ENCODE data around the gene DCAF5.
"Not testable (repeated sequence)": the region's sequence is repeated elsewhere in the genome, so short reads cannot be mapped to it uniquely, and the experiment has no call there.

DCAF5 gene

DNA sequence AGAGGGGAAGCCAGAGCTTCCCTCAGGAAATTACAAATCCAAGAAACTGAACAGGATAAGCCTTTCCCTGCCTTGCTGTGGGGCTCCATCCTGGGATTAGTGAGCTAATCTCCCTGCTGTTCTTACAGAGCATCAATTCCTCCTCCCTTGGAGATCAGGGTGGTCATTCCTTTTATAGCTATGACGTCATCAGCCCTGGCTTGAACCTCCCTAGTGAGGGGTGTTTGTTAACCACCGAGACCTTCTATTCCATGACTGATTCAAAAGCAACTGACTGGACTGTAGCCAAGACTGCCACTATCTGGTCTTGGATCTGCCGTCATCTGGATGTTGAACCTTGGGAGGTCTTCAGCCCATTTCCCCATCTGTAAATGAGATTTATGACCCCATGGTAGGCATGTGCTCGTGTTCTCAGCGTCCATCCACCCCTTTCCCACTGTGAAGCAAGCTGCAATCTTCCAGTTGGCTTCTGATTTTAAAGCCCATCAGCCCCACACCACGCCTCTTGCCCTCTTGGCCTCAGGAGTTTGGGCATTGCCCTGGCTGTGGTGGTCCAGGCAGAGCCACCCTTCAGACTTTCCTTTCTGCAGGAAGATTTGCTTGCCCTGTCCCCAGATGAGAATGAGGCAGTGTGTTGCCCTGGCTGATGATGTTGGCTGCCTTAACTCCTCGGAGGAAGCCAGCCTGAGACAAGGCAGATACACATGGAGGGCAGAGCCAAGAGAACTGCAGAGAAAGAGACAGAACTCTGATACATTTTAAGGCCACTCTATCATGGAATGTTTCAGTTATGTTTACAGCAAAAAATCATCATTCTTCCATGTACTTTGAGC, 114.2 kb downstream of the DCAF5 start:
- DNase-seq, result no peak

- no peak for DNase-seq
These were observed 115.0 kb downstream of the DCAF5 start for GRCh38 chr14:69037790-69038454.

DNA sequence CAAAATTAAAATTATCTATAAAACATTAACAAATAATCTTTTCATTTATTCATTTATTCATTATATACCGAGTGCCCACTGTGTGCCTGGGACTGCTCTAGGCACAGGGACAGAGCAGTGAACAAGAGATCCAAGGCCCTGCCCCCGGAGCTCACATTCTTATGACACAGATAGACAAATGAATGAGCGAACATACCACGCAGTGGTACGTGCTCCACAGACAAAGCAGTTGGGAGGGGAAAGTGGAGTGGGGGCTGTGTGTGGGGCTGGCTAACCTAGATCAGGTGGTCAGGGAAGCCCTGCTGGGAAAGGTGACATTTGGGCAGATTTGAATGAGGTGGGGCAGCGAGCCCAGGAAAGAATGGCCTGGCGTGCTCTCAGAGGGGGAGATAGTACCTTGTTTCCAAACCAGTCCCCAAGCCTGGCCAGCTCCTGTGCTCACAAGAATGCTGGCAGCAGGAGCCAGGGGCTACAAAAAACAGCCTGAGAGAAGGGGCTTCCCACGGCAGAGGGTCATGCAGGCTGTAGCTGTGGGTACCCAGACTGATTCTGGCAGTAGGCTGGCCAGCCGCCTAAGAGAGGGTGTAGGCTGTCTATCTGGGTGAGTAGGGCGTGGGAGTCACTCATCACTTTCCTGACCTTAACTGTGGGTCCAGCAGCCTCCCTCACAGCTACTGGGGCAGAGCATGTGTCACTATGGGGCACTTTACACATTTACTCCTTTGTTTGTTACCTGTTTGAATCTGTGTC, 116.0 kb downstream of the DCAF5 start:
- DNase-seq, result no peak

DNA sequence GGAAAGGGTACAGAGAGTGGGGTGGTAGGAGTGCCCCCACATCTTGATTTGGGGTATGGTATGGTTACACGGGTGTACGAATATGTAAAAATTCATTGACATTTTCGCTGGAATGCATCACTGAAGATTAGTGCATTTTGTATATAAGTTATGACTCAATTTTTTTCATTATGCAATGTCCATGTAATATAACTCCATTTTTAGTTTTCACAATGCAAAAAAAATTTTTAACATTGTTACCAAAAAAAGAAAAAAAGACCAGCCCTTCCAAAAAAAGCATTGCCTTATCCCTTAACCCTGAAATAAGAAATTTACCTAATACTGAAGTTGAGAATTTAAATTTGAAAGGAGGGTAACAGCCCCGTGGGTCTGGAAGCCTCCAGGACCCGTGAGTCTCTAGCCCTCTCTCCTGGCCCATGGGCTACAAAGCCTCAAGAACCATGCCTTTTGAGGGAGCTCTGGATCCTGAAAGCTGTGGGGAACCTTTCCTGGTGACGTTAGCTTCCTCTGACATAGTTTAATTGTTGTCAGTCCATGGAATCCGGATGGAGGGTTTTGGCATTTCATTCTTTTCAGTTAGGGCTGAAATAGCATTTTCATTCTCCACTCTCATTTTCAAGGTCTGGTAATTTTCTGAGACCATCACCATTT, 118.2 kb downstream of the DCAF5 start:
- no peak for DNase-seq

DNA sequence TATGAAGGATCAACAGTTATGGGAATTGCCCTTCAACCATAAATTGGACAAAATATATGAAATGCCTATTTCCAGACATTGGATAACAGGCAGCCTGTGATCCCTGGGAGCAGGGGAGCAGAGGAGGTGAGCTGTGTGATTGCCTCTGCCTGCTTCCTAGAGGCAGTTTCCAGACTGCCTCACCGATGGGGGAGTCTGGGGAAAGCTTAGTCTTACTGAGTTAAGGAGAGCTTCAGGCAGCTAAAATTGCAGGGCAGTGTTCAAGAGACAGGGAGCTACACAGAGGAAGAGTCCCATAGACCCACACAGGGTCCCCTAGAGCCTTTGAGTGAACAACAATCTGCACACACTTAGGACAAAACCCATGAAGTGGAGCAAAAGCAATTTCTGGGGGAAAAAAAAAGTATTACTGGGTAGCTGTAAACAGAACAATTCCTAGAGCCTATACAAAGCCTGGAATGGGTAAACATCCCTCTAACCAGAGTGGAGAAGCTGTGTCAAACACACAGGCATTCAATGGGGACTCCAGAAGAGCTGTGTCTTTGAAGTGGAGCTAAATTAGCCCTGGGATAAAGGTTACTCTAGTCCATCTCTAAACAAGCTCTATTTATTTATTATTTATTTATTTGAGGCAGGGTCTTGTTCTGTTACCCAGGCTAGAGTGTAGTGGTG, 125.5 kb downstream of the DCAF5 start:
- DNase-seq, result no peak

- no peak for DNase-seq
These were observed 129.9 kb downstream of the DCAF5 start for GRCh38 chr14:69023035-69023434.

- DNase-seq, result not testable (repeated sequence)
These were observed 130.8 kb downstream of the DCAF5 start for GRCh38 chr14:69022093-69022492.

GRCh38 chr14:69017706-69018105, 135.2 kb downstream of the DCAF5 start:
- DNase-seq, result no peak

DNA sequence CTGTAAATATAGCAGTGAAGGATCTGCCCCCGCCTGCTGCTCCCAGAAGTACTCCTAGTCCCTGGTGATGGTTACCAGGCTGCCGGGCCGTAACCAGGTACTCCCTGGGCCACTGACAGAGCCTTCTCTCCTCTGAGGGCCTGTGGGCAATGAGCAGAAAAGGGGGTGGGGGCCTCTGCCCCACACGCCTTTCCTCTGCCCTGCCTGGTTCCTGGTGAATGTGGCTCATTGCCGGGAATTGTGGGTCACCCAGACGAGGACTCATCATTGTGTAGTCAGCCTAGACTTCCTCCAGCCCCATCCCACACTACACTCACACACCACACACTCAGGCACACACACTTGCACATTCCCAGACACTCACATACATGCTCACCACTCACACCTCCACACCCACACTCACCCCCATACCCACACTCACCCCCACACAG, 138.1 kb downstream of the DCAF5 start:
- DNase-seq, result no peak

DNA sequence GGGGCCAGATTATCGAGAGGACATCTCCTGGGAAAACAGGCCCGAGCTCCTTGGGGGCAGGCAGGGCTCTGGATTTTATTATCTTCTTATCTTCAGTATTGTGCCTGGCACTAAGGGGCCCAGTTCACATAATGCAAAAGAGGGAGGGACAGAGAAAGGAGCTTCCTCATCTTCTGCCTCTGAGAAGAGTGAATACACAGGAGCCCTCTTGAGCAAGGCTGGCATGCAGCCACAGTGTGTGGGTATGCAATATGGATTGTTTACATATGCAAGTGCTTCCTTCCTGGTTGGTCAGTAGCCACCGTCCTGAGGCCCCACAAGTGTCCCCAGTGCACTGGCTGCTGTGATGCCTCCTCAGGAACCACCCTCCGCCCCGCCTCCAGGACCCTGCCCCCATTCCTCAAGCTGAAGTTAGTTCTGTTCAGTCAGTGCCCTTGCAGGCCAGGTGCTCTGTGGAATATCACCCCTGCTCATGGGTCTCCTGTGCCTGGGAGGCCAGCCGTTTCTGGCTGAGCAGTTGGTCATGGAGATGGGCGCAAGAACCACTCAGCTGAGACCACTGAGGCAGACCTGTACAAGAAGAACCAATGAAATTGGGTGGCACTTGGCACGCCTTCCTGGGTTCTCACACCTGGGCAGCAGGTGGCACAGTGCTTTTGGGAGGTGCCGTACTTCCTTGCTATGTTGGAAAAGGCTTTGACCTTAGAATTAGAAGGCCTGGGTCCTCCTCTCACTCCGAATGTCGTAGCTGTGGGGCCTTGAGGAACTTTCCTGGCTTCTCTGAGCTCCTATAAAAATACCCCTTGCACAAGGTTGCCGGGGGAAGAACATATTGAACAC, 138.8 kb downstream of the DCAF5 start:
- no peak for DNase-seq

DNA sequence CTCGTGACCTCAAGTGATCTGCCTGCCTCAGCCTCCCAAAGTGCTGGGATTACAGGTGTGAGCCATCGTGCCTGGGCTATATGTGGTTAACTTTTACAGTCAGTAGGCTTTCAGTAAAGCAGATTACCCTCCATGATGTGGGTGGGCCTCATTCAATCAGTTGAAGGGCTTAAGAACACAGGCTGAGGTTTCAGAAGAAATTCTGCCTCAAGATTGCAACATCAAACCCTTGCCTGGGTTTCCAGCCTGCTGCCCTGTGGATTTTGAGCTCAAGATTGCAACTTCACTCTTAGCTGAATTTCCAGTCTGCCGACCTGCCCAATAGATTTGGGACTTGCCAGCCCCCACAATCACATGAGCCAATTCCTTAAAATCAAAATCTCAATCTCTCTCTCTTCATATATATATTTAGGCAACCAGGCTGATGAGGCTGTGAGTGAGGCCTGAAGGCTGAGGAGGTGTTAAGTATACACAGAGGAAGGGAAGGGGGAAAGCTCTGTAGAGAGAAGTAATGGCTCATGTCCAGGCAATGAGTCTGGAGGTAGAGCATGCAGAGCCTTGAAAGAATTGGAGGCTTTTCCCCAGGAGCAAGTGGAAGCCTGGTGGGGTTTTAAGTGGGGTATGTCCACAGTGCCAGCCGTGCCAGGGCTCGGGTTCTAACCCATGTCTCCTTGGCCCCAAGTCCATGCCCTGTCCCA, 140.5 kb downstream of the DCAF5 start:
- DNase-seq, result no peak

DNA sequence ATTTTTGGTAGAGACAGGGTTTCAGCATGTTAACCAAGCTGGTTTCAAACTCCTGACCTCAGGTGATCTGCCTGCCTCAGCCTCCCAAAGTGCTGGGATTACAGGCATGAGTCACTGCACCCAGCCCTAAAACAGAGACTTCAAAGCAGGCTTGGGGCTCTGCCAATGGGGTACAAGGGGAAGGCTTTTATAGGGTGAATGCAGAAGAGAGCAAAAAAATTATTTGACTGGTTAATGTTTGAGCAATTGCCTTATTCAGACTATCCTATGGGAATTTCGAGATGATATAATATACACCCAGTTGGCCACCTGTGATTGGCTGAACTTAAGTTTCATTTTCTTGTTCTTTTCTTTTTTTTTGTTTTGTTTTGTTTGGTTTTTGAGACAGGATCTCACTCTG, 142.3 kb downstream of the DCAF5 start:
- DNase-seq, result no peak

GRCh38 chr14:69008421-69008884, 144.5 kb downstream of the DCAF5 start:
- no peak for DNase-seq

GRCh38 chr14:69006346-69006745, 146.6 kb downstream of the DCAF5 start:
- no peak for DNase-seq

GRCh38 chr14:69005432-69006148, 147.3 kb downstream of the DCAF5 start:
- no peak for DNase-seq

- no peak for DNase-seq
These were observed 148.0 kb downstream of the DCAF5 start for GRCh38 chr14:69004731-69005431.

DNA sequence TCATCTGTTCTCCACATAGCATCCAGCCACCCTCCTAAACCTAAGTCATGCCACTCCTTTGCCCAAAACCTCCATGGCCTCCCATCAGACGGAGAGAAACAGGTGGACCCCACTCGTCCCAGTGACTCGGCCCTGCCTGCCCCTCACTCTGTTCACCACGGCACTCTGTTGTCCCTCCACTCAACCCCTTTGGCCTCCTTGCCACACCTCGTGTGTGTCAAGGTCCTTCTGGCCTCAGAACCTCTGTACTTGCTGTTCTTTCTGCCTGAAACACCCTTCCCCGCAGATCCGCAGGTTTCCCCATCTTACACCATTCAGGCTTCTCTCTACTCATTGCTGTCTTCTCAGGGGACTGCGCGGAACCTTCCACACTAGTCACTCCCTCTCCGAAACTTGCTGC, 149.3 kb downstream of the DCAF5 start:
- no peak for DNase-seq

DNA sequence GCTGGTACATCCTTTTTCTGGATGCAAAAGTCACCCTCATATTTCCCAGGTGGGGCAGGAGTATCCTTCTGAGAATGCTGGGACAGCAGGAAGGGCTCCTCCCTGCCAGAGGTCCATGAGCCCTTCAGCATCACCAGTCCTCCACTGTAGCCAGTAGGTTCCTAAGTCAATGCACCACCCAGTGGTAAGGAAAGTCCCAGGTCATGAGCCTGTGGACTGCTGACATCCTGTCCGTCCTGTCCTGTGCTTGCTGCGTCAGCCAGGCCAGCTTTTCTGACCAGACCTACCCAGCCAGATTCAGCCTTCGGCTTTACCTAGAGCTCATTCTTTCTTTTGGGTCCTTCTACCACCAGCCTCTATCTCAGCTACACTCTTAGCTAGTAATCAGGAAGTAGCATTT, 150.8 kb downstream of the DCAF5 start:
- DNase-seq, result no peak

DNA sequence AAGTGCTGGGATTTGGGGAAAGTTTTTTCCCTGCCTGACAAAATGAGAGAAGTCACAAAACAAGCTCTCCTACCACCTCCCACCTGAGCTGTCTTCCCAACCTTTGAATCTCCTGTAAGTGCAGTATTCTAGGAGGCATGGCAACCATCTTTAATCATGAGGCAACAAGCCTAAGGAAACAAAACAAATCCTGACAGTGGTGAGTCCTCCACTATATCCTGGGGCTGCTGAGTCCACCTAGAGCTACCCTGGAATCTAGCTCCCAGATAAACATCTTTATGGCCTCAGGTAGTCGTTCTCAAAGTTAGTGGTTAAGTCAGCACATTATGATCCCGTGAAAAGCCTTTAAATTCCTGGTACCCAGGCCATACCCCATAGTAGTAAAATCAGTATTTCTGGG, 151.5 kb downstream of the DCAF5 start:
- DNase-seq, result no peak
